Measurements from ENCODE around the gene KDM4C.

Gene KDM4C

DNA sequence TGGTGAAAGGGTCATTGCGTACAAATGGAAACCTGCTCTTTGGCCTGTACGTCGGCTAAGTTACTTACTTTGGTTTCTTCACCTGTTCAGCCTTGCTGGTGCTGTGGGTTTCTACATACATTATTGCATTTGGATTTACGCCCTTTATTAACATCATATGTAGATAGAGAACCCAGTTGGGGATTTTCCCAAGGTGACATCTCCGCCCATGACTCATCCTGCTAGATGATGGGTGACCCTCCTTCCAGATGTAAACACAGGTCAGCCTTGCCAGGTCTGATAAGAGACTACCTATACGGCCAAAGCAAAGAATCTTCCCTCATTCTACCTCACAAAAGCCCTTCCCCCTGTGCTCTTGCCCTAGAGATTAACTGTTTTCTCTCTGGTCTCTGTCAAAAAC is 360.9 kb downstream of the KDM4C start:
- Histone ChIP-seq H3K4me1 (ENCODE audit: control insufficient read depth in 5 of 5, insufficient read depth in 5 of 5, low read length in 5 of 5) (no peaks in the 10 kb centered on the region), H3K27ac (ENCODE audit: low read depth, low read length) (no peak overlapping the region), H3K4me3 (ENCODE audit: low read depth in 1 of 5, low read length in 5 of 5) (no peak overlapping the region), H3K9me3 (ENCODE audit: control insufficient read depth in 5 of 5, low read length in 5 of 5) (no peaks in the 10 kb centered on the region), H3K36me3 (ENCODE audit: control insufficient read depth in 5 of 5, insufficient read depth in 5 of 5, low read length in 5 of 5) (peaks cover 0 to 7% (median 4%) of the 10 kb centered on the region in 5 donors), H3K9ac (ENCODE audit: low read length in 5 of 5) (no peak overlapping the region), H3K27me3 (ENCODE audit: control insufficient read depth in 5 of 5, insufficient read depth in 4 of 5, low read length in 5 of 5) (no peaks in the 10 kb centered on the region)

DNA sequence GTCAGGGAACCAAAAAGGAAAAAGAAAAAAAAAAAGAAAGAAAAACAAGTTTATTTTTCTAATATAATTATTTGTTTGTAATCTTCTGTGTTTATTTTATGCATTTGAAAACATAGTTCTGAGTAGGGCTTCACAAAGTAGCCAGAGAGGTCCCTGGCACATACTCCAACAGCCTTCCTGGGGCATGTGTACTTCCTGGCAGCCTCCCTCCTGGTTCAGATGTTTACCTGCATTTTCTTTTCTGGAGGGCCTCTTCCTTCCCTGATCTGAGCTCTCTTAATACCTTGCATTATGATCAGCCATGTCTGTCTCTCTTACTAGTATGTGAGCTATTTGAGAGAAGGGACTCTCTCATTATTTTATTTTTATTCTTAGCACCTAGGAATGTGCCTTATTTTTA is 361.8 kb downstream of the KDM4C start:
- H3K9ac ChIP-seq (ENCODE audit: low read length in 5 of 5) = no peak overlapping the region
- H3K27me3 ChIP-seq (ENCODE audit: control insufficient read depth in 5 of 5, insufficient read depth in 4 of 5, low read length in 5 of 5) = no peaks in the 10 kb centered on the region
- H3K27ac ChIP-seq (ENCODE audit: low read depth, low read length) = no peak overlapping the region
- peaks cover 0 to 15% (median 7%) of the 10 kb centered on the region in 5 donors for H3K36me3 ChIP-seq (ENCODE audit: control insufficient read depth in 5 of 5, insufficient read depth in 5 of 5, low read length in 5 of 5)
- no peaks in the 10 kb centered on the region for H3K4me1 ChIP-seq (ENCODE audit: control insufficient read depth in 5 of 5, insufficient read depth in 5 of 5, low read length in 5 of 5)
- no peaks in the 10 kb centered on the region for H3K9me3 ChIP-seq (ENCODE audit: control insufficient read depth in 5 of 5, low read length in 5 of 5)
- H3K4me3 ChIP-seq (ENCODE audit: low read depth in 1 of 5, low read length in 5 of 5) = no peak overlapping the region

DNA sequence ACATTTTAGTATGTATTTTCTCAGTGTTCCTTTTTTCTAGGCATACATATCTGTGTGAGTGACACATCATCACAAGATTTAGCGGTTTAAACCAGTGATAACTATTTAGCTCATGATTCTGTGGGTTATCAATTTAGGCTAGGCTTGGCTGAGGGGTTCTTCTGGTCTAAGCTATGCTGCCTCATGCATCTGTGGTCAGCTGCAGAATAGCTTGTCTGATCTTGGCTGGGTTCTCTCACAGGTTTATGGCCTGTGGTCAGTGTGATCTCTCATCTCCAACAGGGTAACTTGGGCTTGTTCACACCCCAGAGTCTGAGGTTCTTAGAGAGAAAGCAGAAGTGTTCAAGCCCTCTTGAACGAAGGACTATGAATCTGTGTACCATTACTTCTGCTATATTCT is 363.3 kb downstream of the KDM4C start:
- no peaks in the 10 kb centered on the region for H3K9me3 ChIP-seq (ENCODE audit: control insufficient read depth in 5 of 5, low read length in 5 of 5)
- H3K4me3 ChIP-seq (ENCODE audit: low read depth in 1 of 5, low read length in 5 of 5) = no peak overlapping the region
- peaks cover 0 to 15% (median 7%) of the 10 kb centered on the region in 5 donors for H3K36me3 ChIP-seq (ENCODE audit: control insufficient read depth in 5 of 5, insufficient read depth in 5 of 5, low read length in 5 of 5)
- no peaks in the 10 kb centered on the region for H3K4me1 ChIP-seq (ENCODE audit: control insufficient read depth in 5 of 5, insufficient read depth in 5 of 5, low read length in 5 of 5)
- no peaks in the 10 kb centered on the region for H3K27me3 ChIP-seq (ENCODE audit: control insufficient read depth in 5 of 5, insufficient read depth in 4 of 5, low read length in 5 of 5)
- H3K9ac ChIP-seq (ENCODE audit: low read length in 5 of 5) = no peak overlapping the region
- no peak overlapping the region for H3K27ac ChIP-seq (ENCODE audit: low read depth, low read length)

DNA sequence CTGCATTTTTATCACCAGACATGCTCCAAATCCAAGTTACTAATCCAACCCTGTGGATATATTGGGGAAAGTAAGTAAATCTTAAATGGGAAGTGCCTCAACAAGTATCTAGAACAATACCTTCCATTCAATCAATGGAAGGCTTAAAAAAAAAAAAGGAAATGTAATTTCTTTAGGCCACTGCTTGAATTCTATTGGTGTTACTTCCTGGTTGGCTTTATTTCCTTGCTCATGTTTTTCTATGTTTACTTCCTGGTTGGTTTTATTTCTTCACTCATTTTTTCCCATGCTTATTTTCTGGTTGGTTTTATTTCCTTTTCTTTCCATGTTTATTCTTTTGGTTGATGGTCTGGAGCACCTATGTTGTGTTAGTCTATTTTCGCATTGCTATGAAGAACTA is 363.9 kb downstream of the KDM4C start:
- Histone ChIP-seq H3K27me3 (ENCODE audit: control insufficient read depth in 5 of 5, insufficient read depth in 4 of 5, low read length in 5 of 5) (no peaks in the 10 kb centered on the region), H3K9ac (ENCODE audit: low read length in 5 of 5) (no peak overlapping the region), H3K9me3 (ENCODE audit: control insufficient read depth in 5 of 5, low read length in 5 of 5) (no peaks in the 10 kb centered on the region), H3K27ac (ENCODE audit: low read depth, low read length) (no peak overlapping the region), H3K4me1 (ENCODE audit: control insufficient read depth in 5 of 5, insufficient read depth in 5 of 5, low read length in 5 of 5) (no peaks in the 10 kb centered on the region), H3K4me3 (ENCODE audit: low read depth in 1 of 5, low read length in 5 of 5) (no peak overlapping the region), H3K36me3 (ENCODE audit: control insufficient read depth in 5 of 5, insufficient read depth in 5 of 5, low read length in 5 of 5) (peaks cover 0 to 15% (median 7%) of the 10 kb centered on the region in 5 donors)

DNA sequence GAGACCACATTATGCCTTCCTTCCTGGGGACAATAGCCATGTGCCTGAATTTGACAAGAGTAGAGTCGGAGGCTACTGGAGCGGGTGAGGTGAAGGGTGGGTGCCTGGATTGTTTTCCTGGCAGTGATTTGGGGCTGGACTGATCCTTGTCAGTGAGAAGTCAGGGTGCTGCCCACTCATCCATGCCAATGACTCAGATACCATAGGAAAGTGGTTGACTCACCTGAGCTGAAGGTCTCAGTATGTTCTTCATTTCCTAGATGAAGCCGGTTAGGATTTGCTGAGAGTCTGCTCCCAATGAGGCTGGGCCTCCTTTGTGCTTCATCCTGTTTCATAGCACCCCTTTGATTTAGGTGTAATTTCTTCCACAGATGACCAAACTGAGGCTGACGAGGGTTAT is 366.0 kb downstream of the KDM4C start:
- peaks cover 5 to 27% (median 8%) of the 10 kb centered on the region in 5 donors for H3K36me3 ChIP-seq (ENCODE audit: control insufficient read depth in 5 of 5, insufficient read depth in 5 of 5, low read length in 5 of 5)
- no peaks in the 10 kb centered on the region for H3K4me1 ChIP-seq (ENCODE audit: control insufficient read depth in 5 of 5, insufficient read depth in 5 of 5, low read length in 5 of 5)
- no peak overlapping the region for H3K27ac ChIP-seq (ENCODE audit: low read depth, low read length)
- H3K27me3 ChIP-seq (ENCODE audit: control insufficient read depth in 5 of 5, insufficient read depth in 4 of 5, low read length in 5 of 5) = no peaks in the 10 kb centered on the region
- H3K9me3 ChIP-seq (ENCODE audit: control insufficient read depth in 5 of 5, low read length in 5 of 5) = no peaks in the 10 kb centered on the region
- no peak overlapping the region for H3K9ac ChIP-seq (ENCODE audit: low read length in 5 of 5)
- H3K4me3 ChIP-seq (ENCODE audit: low read depth in 1 of 5, low read length in 5 of 5) = no peak overlapping the region

DNA sequence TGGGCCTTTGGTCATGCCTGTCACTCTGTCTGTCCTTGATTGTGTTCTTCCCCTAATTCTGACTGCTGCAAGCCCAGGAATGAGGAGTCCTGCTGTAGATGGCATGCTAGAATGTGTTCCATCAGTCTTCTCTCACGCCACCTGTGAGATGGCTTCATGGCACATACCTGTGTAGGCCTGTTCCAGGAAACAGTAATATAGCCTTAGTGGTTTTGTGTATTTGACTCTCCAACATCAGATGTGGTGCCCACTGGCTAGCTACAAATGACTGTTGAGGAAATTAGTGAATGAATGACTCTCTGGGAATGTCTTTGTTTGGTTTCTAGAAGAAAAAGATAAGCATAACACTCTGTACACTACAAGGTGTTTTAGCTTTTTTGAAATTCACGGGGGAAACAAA is 367.5 kb downstream of the KDM4C start:
- Histone ChIP-seq H3K9ac (ENCODE audit: low read length in 5 of 5) (no peak overlapping the region), H3K36me3 (ENCODE audit: control insufficient read depth in 5 of 5, insufficient read depth in 5 of 5, low read length in 5 of 5) (peaks cover 16 to 40% (median 20%) of the 10 kb centered on the region in 5 donors), H3K4me1 (ENCODE audit: control insufficient read depth in 5 of 5, insufficient read depth in 5 of 5, low read length in 5 of 5) (no peaks in the 10 kb centered on the region), H3K4me3 (ENCODE audit: low read depth in 1 of 5, low read length in 5 of 5) (no peak overlapping the region), H3K9me3 (ENCODE audit: control insufficient read depth in 5 of 5, low read length in 5 of 5) (no peaks in the 10 kb centered on the region), H3K27me3 (ENCODE audit: control insufficient read depth in 5 of 5, insufficient read depth in 4 of 5, low read length in 5 of 5) (no peaks in the 10 kb centered on the region), H3K27ac (ENCODE audit: low read depth, low read length) (no peak overlapping the region)

DNA sequence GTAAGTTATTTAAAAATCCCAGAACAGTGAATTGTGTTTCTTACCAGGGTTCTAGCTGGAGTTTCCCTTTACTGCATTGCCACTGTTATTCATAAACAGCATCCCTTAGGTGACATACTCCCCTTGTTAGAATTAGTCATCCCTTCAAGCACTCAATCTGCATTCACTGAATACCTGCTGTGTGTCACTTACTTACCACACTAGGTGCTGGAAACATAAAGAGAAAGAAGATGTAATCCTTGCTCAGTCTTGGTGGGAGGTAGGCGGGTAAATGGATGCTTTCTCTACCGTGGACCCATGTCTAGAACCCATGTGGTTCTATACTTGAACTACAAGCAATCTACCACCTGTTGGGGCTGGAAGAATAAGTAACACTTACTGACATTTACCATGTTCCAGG is 371.6 kb downstream of the KDM4C start:
- no peak overlapping the region for H3K9ac ChIP-seq (ENCODE audit: low read length in 5 of 5)
- no peak overlapping the region for H3K4me3 ChIP-seq (ENCODE audit: low read depth in 1 of 5, low read length in 5 of 5)
- H3K27me3 ChIP-seq (ENCODE audit: control insufficient read depth in 5 of 5, insufficient read depth in 4 of 5, low read length in 5 of 5) = no peaks in the 10 kb centered on the region
- no peaks in the 10 kb centered on the region for H3K9me3 ChIP-seq (ENCODE audit: control insufficient read depth in 5 of 5, low read length in 5 of 5)
- no peaks in the 10 kb centered on the region for H3K4me1 ChIP-seq (ENCODE audit: control insufficient read depth in 5 of 5, insufficient read depth in 5 of 5, low read length in 5 of 5)
- no peak overlapping the region for H3K27ac ChIP-seq (ENCODE audit: low read depth, low read length)
- peaks cover 16 to 50% (median 27%) of the 10 kb centered on the region in 5 donors for H3K36me3 ChIP-seq (ENCODE audit: control insufficient read depth in 5 of 5, insufficient read depth in 5 of 5, low read length in 5 of 5)

DNA sequence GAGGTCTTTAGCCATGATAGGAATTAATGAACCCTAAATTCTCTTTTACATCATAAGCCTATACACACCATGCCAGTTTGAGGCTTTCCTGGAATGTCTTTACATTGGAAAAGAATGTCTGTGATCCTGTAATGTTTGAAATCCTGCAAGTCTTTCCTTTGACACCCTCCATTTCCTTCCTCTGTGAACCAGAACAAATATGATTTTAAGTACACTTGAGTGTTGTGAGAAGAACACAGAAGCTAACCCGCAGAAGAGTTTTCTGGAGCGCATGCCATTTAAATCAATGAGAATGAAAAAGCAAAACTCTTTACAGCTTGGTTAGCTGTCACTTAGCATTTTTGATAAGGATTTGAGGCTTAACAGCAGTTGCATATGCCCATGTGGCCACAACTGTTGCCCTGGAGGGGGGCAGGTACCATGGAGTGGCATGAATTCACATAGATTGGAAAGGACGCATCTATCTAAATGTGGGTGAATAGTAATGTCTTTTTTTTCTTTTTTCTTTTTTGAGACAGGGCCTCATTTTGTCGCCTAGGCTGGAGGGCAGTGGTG is 372.6 kb downstream of the KDM4C start:
- H3K27me3 ChIP-seq (ENCODE audit: control insufficient read depth in 5 of 5, insufficient read depth in 4 of 5, low read length in 5 of 5) = no peaks in the 10 kb centered on the region
- H3K36me3 ChIP-seq (ENCODE audit: control insufficient read depth in 5 of 5, insufficient read depth in 5 of 5, low read length in 5 of 5) = peaks cover 21 to 54% (median 30%) of the 10 kb centered on the region in 5 donors
- H3K27ac ChIP-seq (ENCODE audit: low read depth, low read length) = no peak overlapping the region
- H3K9me3 ChIP-seq (ENCODE audit: control insufficient read depth in 5 of 5, low read length in 5 of 5) = no peaks in the 10 kb centered on the region
- no peaks in the 10 kb centered on the region for H3K4me1 ChIP-seq (ENCODE audit: control insufficient read depth in 5 of 5, insufficient read depth in 5 of 5, low read length in 5 of 5)
- no peak overlapping the region for H3K9ac ChIP-seq (ENCODE audit: low read length in 5 of 5)
- H3K4me3 ChIP-seq (ENCODE audit: low read depth in 1 of 5, low read length in 5 of 5) = no peak overlapping the region

DNA sequence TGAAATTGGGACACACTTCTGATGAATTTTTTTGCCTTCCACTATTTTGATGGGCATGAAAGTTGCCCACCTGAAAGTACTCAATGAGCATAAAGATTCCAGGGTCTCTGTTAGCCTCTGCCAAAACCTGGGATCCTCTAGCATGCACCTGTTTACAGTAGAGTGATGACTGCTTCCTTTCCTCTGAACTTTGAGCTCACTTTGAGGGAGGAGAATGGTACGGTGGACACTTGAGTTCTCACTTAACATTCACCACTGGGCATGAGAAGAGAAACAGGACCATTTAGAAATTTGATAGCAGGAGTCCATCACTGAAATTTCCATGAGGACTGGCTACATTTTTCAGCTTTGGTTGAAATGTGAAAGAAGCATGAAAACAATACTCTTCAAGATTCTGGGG is 374.8 kb downstream of the KDM4C start:
- no peak overlapping the region for H3K9ac ChIP-seq (ENCODE audit: low read length in 5 of 5)
- H3K9me3 ChIP-seq (ENCODE audit: control insufficient read depth in 5 of 5, low read length in 5 of 5) = no peaks in the 10 kb centered on the region
- H3K27me3 ChIP-seq (ENCODE audit: control insufficient read depth in 5 of 5, insufficient read depth in 4 of 5, low read length in 5 of 5) = no peaks in the 10 kb centered on the region
- peaks cover 27 to 60% (median 30%) of the 10 kb centered on the region in 5 donors for H3K36me3 ChIP-seq (ENCODE audit: control insufficient read depth in 5 of 5, insufficient read depth in 5 of 5, low read length in 5 of 5)
- no peak overlapping the region for H3K27ac ChIP-seq (ENCODE audit: low read depth, low read length)
- no peak overlapping the region for H3K4me3 ChIP-seq (ENCODE audit: low read depth in 1 of 5, low read length in 5 of 5)
- H3K4me1 ChIP-seq (ENCODE audit: control insufficient read depth in 5 of 5, insufficient read depth in 5 of 5, low read length in 5 of 5) = no peaks in the 10 kb centered on the region

DNA sequence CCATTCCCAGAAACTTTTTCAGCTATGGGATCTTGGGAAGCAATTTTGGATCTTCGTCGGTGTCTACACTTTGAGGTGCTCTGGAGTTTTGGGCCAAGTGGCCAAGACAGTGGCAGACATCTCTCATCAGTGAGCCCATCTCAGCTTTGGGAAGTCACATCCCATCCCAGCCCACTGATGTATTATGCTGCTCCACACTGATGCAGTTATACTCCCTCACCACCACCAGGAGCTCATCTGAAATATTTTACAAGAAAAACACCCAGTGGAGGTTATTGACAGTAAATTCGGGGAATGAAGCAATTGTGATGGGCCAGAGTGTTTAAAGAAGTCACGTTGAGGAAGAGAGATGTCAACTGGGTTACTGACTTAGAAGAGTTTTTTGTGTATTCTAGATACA is 378.0 kb downstream of the KDM4C start:
- no peaks in the 10 kb centered on the region for H3K9me3 ChIP-seq (ENCODE audit: control insufficient read depth in 5 of 5, low read length in 5 of 5)
- H3K4me3 ChIP-seq (ENCODE audit: low read depth in 1 of 5, low read length in 5 of 5) = no peak overlapping the region
- no peak overlapping the region for H3K27ac ChIP-seq (ENCODE audit: low read depth, low read length)
- no peaks in the 10 kb centered on the region for H3K27me3 ChIP-seq (ENCODE audit: control insufficient read depth in 5 of 5, insufficient read depth in 4 of 5, low read length in 5 of 5)
- H3K36me3 ChIP-seq (ENCODE audit: control insufficient read depth in 5 of 5, insufficient read depth in 5 of 5, low read length in 5 of 5) = peaks cover 5 to 34% (median 19%) of the 10 kb centered on the region in 5 donors
- H3K4me1 ChIP-seq (ENCODE audit: control insufficient read depth in 5 of 5, insufficient read depth in 5 of 5, low read length in 5 of 5) = no peaks in the 10 kb centered on the region
- no peak overlapping the region for H3K9ac ChIP-seq (ENCODE audit: low read length in 5 of 5)

DNA sequence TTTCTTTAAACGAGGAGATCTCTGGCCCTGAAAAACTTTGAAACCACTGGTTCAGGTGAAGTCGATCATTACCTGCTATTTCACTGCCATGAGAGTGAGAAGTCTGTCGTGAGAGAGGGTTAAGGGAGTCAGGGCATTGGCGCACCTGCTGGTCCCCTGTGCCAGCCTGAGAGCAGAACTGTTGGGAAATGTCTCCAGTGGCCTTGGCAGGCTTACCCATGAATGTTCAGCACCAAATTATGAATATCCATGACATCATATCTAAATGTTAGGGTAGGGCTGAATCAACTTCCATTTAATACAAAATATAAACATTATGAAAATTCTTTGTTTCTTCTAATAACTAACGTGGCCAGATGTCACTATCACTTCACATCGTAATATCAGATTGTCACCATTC is 379.3 kb downstream of the KDM4C start:
- Histone ChIP-seq H3K9me3 (ENCODE audit: control insufficient read depth in 5 of 5, low read length in 5 of 5) (no peaks in the 10 kb centered on the region), H3K4me1 (ENCODE audit: control insufficient read depth in 5 of 5, insufficient read depth in 5 of 5, low read length in 5 of 5) (no peaks in the 10 kb centered on the region), H3K4me3 (ENCODE audit: low read depth in 1 of 5, low read length in 5 of 5) (no peak overlapping the region), H3K27me3 (ENCODE audit: control insufficient read depth in 5 of 5, insufficient read depth in 4 of 5, low read length in 5 of 5) (no peaks in the 10 kb centered on the region), H3K36me3 (ENCODE audit: control insufficient read depth in 5 of 5, insufficient read depth in 5 of 5, low read length in 5 of 5) (peaks cover 7 to 29% (median 14%) of the 10 kb centered on the region in 5 donors), H3K27ac (ENCODE audit: low read depth, low read length) (no peak overlapping the region), H3K9ac (ENCODE audit: low read length in 5 of 5) (no peak overlapping the region)
